Measurements from ENCODE around the gene SGSM1.
A peak's percentile ranks its signal among the peaks of the same experiment; 100 is the strongest.

The SGSM1 gene

GRCh38 chr22:24806663-24807001, 621 bp downstream of the SGSM1 start:
- DNase-seq (ENCODE audit: low spot score) = no peak

GRCh38 chr22:24807284-24807950, 1.4 kb downstream of the SGSM1 start:
- DNase-seq (ENCODE audit: low spot score) = peak; percentile 46

GRCh38 chr22:24809331-24809730, 3.3 kb downstream of the SGSM1 start:
- no peak for DNase-seq (ENCODE audit: low spot score)

GRCh38 chr22:24810043-24810749, 4.2 kb downstream of the SGSM1 start:
- DNase-seq (ENCODE audit: low spot score) = peak; percentile 94

- DNase-seq (ENCODE audit: low spot score) = no peak
These were observed 7.2 kb downstream of the SGSM1 start for GRCh38 chr22:24812950-24813775.

GRCh38 chr22:24813861-24814770, 8.1 kb downstream of the SGSM1 start:
- no peak for DNase-seq (ENCODE audit: low spot score)

- peak; percentile 95 for DNase-seq (ENCODE audit: low spot score)
These were observed 10.8 kb downstream of the SGSM1 start for GRCh38 chr22:24816806-24817205.

GRCh38 chr22:24819487-24819886, 13.5 kb downstream of the SGSM1 start:
- no peak for DNase-seq (ENCODE audit: low spot score)

- DNase-seq (ENCODE audit: low spot score) = peak; percentile 52
These were observed 14.0 kb downstream of the SGSM1 start for GRCh38 chr22:24819911-24820461.

GRCh38 chr22:24822471-24822870, 16.5 kb downstream of the SGSM1 start:
- no peak for DNase-seq (ENCODE audit: low spot score)

GRCh38 chr22:24823787-24824186, 17.8 kb downstream of the SGSM1 start:
- no peak for DNase-seq (ENCODE audit: low spot score)

- DNase-seq (ENCODE audit: low spot score) = no peak
These were observed 18.2 kb downstream of the SGSM1 start for GRCh38 chr22:24824250-24824649.

- no peak for DNase-seq (ENCODE audit: low spot score)
These were observed 18.9 kb downstream of the SGSM1 start for GRCh38 chr22:24824915-24825314.

- no peak for DNase-seq (ENCODE audit: low spot score)
These were observed 20.8 kb downstream of the SGSM1 start for GRCh38 chr22:24826710-24827285.

- DNase-seq (ENCODE audit: low spot score) = no peak
These were observed 21.3 kb downstream of the SGSM1 start for GRCh38 chr22:24827296-24827695.

GRCh38 chr22:24830205-24830979, 24.4 kb downstream of the SGSM1 start:
- DNase-seq (ENCODE audit: low spot score) = no peak

GRCh38 chr22:24831687-24832086, 25.7 kb downstream of the SGSM1 start:
- no peak for DNase-seq (ENCODE audit: low spot score)

- DNase-seq (ENCODE audit: low spot score) = peak; percentile 65
These were observed 28.0 kb downstream of the SGSM1 start for GRCh38 chr22:24833881-24834495.

- DNase-seq (ENCODE audit: low spot score) = peak; percentile 59
These were observed 29.0 kb downstream of the SGSM1 start for GRCh38 chr22:24834845-24835570.

All from cerebellar cortex (tissue), 1 donor.